ENCODE results near the gene PIRT.

DNA sequence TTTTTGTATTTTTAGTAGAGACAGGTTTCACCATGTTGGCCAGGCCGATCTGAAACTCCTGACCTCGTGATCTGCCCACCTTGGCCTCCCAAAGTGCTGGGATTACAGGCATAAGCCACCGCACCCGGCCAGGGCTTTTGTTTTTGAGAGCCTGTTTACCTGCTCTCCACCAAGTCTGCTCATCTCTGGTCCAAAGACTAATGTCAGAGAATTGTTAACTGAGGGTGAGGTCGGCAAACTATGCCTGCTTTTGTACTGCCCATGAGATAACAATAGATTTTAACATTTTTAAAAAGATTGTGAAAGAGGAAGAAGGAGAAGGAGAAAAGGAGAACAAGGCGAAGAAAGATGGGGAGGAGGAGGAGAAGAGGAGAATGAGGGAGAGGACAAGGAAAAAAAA is 60.0 kb downstream of the PIRT start:
- TF ChIP-seq, protein P1, sequence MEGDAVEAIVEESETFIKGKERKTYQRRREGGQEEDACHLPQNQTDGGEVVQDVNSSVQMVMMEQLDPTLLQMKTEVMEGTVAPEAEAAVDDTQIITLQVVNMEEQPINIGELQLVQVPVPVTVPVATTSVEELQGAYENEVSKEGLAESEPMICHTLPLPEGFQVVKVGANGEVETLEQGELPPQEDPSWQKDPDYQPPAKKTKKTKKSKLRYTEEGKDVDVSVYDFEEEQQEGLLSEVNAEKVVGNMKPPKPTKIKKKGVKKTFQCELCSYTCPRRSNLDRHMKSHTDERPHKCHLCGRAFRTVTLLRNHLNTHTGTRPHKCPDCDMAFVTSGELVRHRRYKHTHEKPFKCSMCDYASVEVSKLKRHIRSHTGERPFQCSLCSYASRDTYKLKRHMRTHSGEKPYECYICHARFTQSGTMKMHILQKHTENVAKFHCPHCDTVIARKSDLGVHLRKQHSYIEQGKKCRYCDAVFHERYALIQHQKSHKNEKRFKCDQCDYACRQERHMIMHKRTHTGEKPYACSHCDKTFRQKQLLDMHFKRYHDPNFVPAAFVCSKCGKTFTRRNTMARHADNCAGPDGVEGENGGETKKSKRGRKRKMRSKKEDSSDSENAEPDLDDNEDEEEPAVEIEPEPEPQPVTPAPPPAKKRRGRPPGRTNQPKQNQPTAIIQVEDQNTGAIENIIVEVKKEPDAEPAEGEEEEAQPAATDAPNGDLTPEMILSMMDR (IDR thresholded peaks at IDR 0.05) = no peak
- TF ChIP-seq EP300 (IDR thresholded peaks at IDR 0.05) (no peak), POLR2A (IDR thresholded peaks at IDR 0.05) (no peak), POLR2AphosphoS5 (IDR thresholded peaks at IDR 0.05) (no peak)
